NCI-H526 treated with DMSO at 0.1 percent for 48 hours (cell line): Measurements from ENCODE around the gene OTUD7B.
A peak's percentile ranks its signal among the peaks of the same experiment; 100 is the strongest.
"Not testable (repeated sequence)": the region's sequence is repeated elsewhere in the genome, so short reads cannot be mapped to it uniquely, and the experiment has no call there.

Experiments
- DNase-seq: peaks from one replicate; lab custom pipeline; 2025; lab: John Stamatoyannopoulos, UW

Gene OTUD7B

DNA sequence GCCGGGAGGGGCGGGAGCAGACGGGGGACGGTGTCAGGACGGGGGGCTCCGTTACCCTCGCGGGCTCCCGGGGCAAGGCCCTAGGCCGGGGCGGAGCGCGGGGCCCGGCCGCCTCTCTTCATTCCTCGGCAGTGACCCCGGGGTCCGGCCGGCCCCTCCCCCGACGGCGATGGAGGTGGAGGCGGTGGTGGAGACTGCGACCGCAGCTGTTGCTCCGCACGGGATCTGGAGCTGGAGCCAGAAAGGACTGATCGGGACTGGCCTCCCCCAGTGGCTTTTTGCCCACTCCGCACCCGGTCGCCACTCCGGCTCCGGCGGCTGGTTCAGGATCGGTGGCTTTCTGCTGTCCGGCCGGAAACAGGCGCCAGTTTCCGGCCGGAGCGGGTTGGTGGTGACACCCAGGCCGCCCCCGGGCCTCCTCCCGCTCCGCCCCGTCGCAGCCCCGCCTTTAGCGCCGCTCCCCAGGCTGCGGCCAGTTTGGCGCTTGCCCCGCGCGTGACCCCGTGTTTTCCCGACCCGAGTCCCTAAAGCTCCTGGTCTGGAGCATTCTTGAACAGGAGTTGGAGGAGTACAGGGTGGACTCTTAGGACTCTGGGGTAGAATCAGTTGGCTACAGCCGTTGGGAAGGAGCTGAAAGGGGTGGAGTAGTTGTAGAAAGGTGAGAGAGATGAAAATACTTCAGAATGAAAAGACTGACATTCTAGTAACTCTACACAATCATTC, at the start of gene OTUD7B:
TSS of gene OTUD7B (minus strand) at position 334 of the 723 bp plus-strand sequence. CDS start 33,216 bp downstream, outside the sequence.
- DNase-seq = peak; percentile 97

DNA sequence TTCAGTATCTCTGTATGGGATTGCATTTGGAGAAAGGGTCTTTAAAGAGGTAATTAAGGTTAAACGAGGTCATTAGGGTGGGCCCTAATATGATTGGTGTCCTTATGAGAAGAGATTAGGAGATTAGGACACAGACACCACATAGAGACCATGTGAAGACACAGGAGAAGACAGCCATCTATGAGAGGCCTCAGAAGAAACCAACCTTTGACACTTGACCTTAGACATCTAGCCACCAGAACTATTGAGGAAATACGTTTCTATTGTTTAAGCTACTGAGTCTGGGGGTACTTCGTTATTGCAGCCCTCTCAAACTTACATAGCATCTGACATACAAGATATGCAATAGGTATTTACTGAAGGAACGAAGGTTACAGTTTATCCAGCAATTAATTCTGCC, 49.7 kb upstream of the OTUD7B start:
- no peak for DNase-seq

DNA sequence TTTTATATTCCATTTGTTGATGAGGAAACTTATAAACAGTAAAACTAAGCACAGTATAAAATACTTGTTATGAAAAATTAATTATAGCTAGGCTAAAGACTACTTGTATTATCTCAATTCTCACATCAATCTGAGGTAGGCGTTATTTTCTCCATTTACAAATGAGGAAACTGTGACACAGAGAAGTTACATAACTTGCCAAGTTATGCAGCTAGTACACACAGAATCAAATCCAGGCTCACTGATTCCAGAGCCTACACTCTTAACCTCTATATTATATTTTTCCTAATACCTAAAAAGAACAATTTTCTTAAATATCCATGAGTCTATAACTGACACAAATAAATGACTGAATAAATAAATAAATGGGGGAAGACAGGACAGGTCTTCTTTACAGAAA, 45.9 kb upstream of the OTUD7B start:
- no peak for DNase-seq

DNA sequence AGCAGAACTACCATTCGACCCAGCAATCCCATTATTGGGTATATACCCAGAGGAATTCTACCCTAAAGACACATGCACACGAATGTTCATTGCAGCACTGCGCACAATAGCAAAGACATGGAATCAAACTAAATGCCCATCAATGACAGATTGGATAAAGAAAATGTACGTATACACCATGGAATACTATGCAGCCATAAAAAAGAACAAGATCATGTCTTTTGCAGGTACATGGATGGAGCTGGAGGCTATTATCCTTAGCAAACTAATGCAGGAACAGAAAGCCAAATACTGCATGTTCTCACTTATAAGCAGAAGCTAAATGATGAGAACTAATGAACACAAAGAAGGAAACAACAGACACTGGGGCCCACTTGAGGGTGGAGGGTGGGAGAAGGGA, 45.0 kb upstream of the OTUD7B start:
- DNase-seq = not testable (repeated sequence)

DNA sequence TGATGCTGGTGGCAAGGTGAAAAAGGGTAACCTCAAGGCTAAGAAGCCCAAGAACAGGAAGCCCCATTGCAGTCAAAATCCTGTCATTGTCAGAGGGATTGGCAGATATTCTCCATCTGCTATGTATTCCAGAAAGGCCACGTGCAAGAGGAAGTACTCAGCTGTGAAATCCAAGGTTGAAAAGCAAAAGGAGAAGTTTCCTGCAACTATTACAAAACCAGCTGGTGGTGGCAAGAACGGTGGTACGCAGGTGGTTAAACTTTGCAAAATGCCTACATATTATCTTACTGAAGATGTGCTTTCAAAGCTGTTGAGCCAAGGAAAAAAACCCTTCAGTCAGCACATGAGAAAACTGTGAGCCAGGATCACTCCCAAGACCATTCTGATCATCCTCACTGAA, 43.4 kb upstream of the OTUD7B start:
- peak; percentile 89 for DNase-seq

DNA sequence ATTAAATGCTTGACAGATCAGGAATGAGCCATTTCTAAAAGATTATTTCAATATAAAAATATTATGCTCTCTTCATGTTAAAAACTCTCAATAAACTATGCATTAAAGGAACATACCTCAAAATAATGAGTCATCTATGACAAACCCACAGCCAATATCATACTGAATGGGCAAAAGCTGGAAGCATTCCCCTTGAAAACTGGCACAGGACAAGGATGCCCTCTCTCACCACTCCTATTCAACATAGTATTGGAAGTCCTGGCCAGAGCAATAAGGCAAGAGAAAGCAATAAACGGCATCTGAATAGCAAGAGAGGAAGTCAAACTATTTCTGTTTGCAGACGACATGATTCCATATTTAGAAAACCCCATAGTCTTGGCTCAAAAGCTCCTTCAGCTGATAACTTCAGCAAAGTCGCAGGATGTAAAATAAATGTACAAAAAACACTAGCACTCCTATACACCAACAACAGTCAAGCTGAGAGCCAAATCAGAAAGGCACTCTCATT, 41.4 kb upstream of the OTUD7B start:
- DNase-seq = not testable (repeated sequence)

DNA sequence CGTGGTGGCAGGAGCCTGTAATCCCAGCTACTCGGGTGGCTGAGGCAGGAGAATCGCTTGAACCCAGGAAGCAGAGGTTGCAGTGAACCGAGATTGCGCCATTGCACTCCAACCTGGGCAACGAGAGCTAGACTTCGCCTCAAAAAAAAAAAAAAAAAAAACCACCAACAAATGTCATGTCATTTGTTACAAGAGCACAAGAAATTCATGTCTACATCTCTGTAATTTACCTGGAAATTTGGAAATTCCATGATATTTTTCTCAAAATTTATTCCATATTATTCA, 40.5 kb upstream of the OTUD7B start:
- no peak for DNase-seq

DNA sequence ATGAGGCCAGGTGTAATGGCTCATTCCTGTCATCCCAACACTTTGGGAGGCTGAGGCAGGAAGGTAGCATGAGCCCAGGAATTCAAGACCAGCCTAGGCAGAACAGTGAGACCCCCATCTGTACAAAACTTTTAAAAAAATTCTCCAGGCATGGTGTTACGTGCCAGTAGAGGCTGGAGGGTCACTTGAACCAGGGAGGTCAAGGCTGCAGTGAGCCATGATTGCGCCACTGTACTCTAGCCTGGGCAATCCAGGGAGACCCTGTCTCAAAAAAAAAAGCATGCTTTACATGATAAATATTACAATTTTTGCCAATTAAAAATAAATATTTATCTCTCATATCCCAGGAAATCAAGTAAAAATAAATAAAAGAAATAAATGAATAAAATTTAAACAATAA, 39.4 kb upstream of the OTUD7B start:
- DNase-seq = no peak

DNA sequence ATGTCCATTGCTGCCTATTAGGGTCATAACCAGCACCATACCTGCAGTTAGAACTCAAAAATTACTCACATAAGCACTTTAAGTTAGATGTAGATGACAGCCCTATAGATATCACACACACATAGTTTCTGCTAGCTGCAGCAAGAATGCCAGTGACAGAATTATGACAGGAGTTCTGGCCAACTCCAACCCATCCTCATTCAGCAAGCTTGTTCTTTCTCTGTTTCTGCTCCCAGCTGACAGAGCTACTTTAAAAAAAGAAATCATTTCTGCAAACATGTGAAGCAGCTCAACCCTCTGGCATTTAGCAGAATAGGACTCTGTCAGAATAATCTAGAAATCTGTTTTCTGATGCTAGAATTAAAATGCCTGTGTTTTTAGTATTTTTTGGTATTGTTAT, 23.8 kb upstream of the OTUD7B start:
- no peak for DNase-seq

DNA sequence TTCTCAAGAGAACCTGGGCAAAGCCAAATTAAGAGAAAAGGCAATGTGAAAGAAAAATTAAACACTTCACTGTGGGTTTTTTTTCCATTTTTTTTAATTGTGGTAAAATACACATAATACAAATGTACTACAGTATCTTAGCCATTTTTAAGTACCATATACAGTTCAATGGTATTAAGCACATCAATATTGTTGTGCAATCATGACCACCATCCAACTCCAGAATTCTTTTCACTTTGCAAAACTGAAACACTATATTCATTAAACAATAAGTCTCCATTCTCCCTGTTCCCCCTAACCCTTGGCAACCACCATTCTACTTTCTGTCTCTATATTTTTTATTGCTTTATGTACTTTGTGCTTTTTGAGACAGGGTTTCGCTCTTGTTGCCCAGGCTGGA, 17.8 kb upstream of the OTUD7B start:
- DNase-seq = no peak

DNA sequence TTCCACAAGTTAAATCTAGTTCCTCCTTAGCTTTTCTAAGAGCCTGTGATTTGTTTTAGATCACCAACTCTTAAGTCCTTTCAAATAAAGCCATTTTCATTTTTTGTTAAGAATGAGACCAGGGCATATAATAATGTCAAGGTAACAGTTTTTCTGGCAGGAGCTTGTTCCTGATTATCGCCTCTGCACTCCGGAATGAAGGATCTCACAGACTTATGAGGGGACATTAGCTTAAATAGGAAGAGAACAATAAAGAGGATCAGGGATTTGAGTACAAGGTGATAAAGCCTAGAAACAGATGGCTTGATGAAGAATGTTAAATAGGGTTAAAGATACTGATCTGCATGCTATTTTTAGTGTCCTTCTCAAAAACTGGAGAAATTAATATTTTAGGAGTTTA, 13.6 kb upstream of the OTUD7B start:
- no peak for DNase-seq

DNA sequence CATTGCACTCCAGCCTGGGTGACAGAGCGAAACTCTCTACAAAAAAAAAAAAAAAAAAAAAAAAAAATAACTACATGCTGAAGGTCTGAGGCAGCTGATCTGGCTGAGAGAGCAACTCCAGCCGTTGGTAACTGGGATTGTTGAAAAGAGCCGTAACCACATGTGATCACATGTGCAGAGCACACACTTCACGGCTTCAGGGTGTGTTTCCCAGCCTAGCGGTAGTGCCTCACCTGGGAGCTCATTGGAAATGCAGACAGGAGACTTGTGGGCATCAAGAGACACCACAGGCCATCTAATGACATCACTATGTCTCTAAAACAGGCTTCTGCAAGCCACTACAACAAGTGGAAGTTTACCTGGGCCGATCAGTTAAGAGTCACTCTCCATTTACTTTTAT, 11.8 kb upstream of the OTUD7B start:
- no peak for DNase-seq

DNA sequence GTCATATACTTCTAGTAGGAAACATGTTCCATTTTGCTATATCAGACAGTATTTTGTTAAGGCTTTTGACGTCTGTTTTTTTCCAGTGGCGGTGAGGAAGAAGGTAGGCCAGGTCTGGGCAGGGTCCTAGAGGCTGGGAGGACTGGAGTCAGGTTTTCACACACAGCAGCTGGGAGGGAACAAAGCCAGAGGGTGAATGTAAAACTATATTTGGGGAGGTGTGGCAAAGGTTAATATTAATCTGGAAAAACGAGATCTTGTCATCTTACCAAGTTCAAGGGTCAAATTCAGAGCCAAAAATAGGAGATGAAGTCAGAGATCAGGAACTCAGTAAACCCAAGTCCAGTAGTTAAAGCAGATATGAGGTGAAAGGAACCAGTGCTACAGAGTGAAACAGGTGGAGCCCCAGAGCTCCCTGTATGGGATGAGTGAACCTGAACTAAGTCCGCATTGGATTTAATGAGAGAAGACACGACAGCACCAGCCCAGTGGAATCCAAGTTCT, 10.7 kb upstream of the OTUD7B start:
- peak; percentile 20 for DNase-seq

DNA sequence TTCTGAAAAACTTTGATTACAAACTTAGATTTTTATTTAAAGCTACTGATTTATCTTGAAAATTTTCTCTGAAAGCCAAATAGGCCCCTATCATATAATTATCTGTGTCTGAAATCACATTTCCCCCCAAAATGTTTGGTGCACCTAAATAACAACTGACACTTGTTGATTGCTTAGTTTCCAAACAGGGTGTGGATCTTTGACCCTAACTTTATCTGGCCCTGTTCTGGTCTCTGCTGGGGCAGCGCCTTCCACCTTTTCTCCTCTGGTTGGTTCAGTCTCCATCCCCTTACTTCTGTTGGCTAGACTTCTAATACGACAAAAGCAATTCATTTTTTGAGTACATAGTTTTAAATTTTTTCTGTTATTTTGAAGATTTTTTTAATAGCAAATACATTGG, 10.2 kb upstream of the OTUD7B start:
- DNase-seq = no peak

DNA sequence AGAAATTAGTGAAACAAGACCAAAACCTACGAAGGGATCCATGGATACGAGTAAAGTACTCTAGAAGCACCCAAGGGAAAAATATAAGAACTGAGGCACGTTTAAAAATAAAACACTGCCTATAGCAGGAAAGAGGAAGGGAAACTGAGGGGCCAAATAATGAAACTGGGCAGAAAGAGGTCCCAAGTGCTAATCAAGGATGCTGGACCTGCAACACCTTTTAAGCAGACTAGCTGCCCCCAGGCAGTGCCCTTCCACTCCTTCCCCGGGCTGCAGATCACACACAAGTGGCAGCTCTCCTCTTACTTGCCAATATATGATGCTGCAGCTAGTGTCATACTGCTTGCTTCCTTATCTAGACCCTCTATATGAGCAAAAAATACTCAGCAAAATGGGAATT, 7.6 kb upstream of the OTUD7B start:
- no peak for DNase-seq

DNA sequence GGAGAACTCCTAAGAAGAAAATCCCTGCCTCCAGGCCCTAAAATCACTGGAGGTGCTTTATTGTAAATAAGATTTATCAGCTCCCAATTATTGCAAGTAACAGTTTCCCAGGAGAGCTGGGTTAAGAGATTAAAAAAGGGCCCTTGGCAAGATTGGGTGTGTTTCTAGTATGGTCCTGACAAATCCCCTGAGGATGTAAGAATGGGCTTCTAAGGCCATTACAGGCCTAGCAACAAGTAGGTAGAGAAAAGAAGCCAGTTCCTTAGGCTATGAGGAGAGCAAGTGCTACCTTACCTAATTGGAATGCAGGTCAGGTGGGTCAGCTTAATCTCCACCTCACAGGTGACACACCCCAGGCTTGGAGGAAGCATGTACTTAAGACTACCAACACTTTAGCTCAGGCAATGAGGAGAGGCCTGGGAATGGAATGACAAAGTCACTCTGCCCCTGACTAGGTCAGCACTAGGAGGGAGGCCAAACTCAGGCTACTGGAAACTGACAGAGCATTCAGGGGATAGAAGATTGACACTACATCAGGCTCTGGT, 6.8 kb upstream of the OTUD7B start:
- no peak for DNase-seq

DNA sequence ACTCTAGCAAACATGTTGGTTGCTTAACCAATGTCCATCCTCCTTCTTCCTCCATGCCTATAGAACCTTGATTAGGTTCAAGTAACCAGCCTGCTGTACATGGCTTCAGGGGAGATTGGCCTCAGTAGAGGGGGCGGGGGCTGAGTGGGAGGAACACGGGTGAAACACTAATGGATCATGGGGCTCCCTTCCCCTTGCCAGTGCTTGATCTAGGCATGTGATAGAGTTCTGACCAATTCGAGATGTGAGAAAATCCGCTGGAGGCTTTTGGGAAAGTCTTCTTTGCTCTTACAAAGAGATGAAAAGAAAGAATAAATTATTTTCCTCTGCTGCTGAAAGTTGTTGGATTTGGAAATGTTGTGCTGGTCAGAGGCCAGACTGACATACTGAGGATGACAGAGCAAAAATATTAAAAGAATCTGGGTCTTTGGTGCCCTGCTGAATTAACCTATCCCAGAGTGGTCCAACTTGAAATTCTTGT, 5.2 kb upstream of the OTUD7B start:
- DNase-seq = no peak

DNA sequence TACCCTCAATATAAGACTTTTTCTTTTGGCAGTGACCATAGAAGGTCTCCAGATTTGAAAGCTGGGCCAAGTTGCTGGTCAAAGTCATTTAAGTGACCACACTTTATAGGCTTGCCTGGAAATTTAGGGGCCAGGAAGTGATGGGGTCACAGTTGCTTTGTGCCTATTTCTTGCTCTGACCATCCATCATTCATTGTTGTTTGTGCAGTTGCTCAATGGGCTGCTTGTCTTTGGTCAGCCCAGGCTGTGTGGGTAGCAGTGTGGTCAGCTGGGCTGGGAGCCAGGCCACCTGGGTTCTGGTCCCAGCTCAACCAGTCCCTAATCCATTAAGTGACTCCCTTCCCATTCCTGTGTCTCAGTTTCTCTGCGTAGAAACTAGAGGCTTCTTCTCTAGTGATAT, 2.1 kb upstream of the OTUD7B start:
- no peak for DNase-seq

DNA sequence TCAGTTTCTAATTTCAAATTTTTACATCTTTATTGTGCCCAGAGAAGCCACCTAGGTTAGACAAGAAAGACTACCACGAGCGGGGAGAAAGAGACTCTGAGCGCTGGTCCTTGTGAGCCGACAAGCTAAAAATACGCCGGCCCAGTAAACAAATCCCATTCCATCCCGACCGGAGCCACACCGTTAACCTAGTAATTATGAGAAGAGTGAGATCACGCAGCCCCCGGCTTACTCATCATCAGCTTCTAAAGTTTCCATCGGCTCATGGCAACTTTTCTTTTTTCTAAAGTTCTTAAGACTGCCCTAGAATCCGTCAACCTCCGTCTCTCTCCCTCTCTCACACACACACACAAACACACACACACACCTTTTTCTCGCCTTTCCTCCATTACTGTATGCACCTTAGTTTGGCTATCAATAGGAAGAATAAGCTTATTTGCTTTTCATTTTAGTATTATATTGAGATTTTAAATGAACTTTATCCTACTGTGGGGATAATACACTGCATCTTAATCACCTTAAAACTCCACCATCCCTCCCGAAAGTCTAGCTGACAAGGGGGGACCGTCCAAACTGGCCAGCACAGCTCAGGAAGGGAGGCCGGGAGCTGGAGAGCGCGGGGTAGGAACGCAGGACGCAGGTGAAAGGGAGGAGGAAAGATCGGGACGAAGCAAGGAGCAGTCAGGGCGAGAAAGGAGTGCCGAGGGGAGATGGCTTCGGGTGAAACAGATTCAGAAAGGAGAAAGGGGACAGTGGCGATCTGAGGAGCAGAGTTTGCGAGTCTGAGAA, 728 bp downstream of the OTUD7B start:
- DNase-seq = peak; percentile 83

DNA sequence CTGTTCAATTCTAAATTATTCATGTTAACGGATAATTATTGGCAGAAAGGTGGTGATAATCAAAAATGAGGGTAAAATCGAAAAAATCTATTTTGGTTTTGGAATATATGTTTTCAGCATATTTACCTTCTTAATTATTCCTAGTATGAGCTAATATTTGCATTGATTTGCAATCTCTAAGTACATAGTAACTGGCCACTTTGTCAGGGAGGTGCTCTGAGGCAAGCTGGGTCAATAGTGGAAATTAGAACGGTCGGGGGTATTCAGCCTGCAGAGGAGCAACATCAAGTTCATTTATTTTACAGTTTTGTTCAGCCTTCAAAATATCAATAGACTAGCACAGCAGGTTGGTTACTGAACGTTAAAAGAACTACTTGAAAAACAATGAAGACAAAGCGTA, 1.8 kb downstream of the OTUD7B start:
- peak; percentile 59 for DNase-seq

DNA sequence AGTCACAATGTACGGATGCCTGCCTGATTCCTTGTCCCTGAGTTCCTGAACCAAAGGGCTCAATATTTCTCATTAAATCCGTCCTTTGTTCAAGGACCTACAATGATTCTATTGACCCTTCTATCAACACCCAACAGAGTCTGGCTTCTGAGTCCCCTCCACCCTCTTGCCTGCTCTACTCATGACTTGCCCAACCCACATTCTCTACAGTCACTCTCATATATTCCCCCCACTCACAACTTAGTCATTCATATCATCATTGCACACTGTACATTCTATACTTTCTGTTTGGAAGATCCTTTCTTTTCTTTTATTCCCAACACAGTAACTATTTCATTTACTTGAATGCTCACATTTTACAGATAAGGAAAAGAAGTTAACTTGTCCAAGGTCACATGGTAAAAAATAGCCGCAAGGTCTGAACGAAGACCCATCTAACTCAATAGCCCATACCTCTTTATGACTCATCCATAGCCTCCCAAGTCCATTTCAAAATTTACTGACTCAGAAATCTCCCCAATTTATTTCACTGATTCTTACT, 3.6 kb downstream of the OTUD7B start:
- no peak for DNase-seq

DNA sequence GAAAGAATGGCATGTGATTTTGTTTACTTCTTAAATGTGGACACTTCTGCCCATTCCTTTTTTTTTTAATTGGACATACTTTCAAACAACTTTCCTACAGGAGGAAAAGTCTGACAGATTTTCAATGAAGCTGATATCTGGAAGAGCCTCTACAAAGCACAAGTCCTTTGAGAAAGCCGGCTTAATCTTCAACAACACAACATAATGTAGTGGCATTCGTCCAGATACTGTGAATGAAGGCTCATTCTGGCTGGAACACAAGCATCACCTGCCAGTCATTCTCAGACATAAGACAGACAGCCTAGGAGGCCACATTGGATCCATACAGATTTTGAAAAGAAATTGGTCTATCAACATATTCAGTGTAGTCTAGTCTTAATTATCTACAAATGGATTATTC, 4.9 kb downstream of the OTUD7B start:
- DNase-seq = no peak

DNA sequence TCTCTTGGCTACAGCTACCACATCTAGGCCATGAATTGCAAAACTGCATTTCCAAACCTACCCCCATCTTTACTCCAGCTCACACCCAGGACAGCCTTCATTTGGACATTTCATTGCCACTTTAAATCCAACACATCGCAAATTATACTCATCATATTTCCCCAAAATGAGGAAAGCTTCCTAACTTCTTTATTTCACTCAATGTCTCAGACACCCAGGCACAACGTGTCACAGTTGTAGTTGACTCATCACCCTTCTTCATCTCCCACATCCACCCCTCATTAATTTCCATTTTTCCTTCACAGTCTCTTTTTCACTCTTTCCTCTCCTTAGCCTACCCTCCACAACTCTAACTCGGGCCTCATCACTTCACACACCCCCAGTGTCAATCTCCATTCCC, 6.7 kb downstream of the OTUD7B start:
- no peak for DNase-seq
